ENCODE results near the gene ATP1B2.
"Not testable (repeated sequence)": the region's sequence is repeated elsewhere in the genome, so short reads cannot be mapped to it uniquely, and the experiment has no call there.

Gene ATP1B2, protein sequence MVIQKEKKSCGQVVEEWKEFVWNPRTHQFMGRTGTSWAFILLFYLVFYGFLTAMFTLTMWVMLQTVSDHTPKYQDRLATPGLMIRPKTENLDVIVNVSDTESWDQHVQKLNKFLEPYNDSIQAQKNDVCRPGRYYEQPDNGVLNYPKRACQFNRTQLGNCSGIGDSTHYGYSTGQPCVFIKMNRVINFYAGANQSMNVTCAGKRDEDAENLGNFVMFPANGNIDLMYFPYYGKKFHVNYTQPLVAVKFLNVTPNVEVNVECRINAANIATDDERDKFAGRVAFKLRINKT

GRCh38 chr17:7650509-7651096 lies at the start of gene ATP1B2:
ATP1B2 (plus strand) TSS chr17:7650926; CDS start chr17:7651519, 593 bp downstream.
- peak; percentile 57 for DNase-seq (ENCODE audit: low read depth)

GRCh38 chr17:7606280-7606679 lies 44.4 kb upstream of the ATP1B2 start:
- no peak for DNase-seq (ENCODE audit: low read depth)

- DNase-seq (ENCODE audit: low read depth): no peak
These were observed 40.1 kb upstream of the ATP1B2 start for GRCh38 chr17:7610641-7611040.

DNA sequence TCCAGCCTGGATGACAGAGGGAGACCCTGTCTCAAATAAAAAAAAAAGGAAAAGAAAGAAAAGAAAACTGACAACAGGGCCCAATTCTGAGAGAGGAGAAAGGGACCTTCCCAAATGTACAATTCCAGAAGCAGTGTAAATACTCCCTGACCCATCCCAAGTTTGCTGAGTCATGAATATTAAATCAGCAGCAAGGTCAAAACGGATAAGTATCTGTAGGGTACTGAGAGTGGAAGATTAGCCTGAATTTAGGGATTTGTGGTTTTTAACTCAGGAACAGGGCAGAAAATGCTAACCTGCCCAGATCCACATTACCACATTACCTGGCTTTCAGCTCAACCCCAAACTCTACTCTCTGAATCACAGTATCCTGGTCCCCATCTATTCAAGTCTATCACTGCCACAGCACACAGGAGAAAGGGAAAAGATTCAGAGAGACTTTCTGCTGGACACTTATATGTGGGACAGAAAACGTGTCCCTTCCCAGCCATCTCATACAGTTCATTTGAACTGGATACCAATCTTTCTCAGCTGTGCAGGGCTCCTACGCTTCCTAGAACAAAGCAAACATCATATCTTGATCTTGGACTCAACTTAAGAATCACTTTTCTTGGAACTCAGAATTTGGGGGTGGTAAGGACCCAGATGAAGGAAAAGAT lies 39.0 kb upstream of the ATP1B2 start:
- DNase-seq (ENCODE audit: low read depth): no peak

DNA sequence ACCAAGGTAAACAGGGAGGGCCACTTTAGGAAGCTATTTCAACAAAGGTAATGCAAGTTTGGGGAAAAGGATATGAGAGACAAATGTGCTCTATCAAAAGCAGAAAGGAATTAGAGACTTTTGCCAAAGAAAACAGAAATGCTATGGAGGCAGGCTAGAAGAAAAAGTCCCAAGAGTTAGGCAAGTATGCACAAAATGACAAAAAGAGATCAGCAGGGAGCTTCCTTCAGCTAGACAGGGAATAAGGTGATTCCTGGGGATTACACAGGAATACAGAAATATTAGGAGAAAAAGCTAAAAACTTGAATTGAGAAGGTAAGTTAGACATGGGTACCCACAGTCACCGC lies 38.5 kb upstream of the ATP1B2 start:
- DNase-seq (ENCODE audit: low read depth): no peak

DNA sequence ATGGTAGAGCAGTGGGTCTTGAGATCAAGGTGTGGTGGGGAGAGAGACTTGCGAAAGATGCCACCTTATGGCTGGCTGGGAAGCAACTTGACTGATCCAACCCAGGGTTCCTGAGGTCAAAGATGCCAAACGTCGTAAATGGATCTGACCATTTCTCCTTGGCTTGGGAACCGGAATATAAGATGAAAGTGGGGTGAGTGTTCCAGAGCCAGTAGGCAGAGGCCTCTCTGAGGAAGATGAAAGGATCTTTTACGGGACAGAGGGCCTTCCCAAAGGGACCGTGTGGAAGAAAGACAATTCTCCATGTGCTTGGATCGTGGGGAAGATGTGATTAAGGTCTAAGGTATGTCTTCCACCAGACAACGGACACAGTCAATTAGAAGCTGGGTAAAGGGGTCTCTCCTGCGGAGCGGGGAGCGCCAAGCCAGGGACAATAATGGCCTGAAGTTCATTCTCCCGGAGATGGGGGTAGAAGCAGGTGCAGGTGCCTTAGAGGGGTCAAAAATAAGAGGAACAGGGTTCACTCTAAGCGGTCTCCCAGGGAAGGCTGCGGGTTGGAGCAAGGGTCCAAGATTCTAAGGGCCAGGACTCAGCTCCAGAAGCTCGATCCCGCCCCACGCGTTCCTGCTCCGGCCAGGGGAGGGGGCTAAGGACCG lies 36.8 kb upstream of the ATP1B2 start:
- no peak for DNase-seq (ENCODE audit: low read depth)

- peak; percentile 98 for DNase-seq (ENCODE audit: low read depth)
These were observed 36.1 kb upstream of the ATP1B2 start, which contains the start of gene FXR2 for GRCh38 chr17:7614425-7615264. FXR2 (minus strand) TSS chr17:7614897; CDS start chr17:7614532, 365 bp downstream.

DNA sequence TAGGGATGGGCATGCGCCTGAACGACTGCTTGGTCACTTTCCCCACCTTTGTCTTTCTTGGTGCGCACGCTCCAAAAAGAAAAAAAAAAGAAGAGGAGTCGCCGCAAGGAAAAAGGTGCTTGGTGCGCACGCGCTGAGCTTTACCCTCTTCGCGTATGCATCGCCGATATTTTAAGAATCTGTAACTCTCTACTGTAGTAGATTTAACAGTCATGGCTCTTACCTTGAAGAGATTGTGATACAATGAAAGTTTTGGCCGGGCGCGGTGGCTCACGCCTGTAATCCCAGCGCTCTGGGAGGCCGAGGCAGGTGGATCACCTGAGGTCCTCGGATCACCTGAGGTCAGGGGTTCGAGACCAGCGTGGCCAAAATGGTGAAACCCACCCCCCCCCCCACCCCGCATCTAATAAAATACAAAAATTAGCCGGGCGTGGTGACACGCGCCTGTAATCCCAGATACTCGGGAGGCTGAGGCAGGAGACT lies 35.4 kb upstream of the ATP1B2 start:
- DNase-seq (ENCODE audit: low read depth): no peak

DNA sequence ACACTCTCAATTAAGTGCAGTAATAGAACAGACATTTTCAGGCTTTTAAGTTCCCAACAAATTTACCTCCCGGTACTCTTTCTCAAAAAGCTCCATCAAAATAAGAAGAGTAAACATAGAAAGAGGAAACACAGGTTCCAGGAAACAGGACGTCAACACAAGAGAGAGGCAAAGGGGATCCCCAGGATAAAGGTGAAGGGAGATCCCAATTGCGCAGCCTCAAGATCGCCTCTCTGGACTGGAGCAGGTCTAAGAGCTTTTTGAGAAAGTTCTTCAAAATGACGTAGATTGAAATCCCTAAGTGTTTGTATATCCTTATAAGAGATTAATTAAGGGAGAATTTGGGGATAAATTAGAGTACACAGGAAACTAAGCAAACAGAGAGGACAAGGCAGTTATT lies 32.1 kb upstream of the ATP1B2 start:
- DNase-seq (ENCODE audit: low read depth): no peak

- DNase-seq (ENCODE audit: low read depth): no peak
These were observed 29.9 kb upstream of the ATP1B2 start for GRCh38 chr17:7620835-7621234.

DNA sequence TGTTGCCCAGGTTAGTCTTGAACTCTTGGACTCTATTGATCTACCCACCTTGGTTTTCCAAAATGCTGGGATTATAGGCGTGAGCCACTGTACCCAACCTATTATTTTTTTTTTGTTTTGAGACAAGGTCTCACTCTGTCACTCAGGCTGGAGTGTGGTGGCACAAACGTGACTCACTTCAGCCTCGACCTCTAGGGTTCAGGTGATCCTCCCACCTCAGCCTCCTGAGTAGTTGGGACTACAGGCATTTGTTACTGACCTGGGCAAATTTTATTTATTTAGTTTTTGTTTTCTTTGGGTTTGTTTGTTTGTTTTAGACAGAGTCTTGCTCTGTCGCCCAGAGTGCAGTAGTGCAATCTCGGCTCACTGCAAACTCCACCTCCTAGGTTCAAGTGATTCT lies 27.1 kb upstream of the ATP1B2 start:
- DNase-seq (ENCODE audit: low read depth): no peak

DNA sequence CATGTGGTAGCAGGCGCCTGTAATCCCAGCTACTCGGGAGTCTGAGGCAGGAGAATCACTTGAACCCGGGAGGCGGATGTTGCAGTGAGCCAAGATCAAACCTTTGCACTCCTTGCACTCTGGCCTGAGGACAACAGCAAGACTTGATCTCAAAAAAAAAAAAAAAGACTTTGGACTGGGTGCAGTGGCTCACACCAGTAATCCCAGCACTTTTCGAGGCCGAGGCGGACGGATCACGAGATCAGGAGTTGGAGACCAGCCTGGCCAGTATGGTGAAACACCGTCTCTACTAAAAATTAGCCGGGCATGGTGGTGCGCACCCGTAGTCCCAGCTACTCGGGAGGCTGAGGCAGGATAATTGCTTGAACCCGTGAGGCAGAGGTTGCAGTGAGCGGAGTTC lies 25.0 kb upstream of the ATP1B2 start:
- not testable (repeated sequence) for DNase-seq (ENCODE audit: low read depth)

DNA sequence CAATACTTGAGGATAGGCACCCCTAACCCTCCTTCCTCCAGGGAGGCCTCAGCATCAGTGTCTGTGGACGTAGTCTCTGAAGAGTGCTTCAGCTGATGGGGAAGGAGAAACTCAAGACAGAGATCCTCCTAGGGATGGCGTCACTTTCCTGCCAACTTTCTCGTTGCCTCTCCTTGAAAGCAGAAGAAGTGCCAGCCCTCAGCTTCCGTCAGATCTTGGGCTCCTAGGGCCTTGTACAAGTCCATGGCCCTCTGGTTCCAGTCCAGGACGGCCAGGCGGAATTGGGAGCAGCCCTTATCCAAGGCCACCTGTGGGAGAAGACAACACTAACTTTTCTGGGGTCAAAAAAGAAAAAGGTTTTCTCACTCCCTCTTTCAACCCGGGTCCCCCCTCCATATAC lies 24.4 kb upstream of the ATP1B2 start:
- no peak for DNase-seq (ENCODE audit: low read depth)

DNA sequence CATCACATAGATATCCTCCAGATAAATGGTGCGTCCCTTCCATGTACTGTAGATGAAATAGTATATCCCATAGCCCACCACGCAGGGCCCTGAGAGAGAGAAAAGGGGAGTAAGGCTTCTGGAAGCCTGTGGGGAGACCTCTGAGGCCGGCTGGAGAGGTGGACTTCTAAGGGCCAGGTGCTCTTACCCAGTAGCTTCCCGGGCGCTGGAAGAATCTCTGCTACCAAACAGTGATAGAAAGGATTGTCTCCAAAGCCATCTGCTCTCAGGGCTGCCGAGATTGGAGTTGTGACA lies 23.8 kb upstream of the ATP1B2 start:
- DNase-seq (ENCODE audit: low read depth): no peak

GRCh38 chr17:7627250-7628121 lies 23.2 kb upstream of the ATP1B2 start, which contains the start of gene SAT2:
SAT2 (minus strand) TSS chr17:7627821; CDS start chr17:7627635, 186 bp downstream.
- DNase-seq (ENCODE audit: low read depth): peak; percentile 72

DNA sequence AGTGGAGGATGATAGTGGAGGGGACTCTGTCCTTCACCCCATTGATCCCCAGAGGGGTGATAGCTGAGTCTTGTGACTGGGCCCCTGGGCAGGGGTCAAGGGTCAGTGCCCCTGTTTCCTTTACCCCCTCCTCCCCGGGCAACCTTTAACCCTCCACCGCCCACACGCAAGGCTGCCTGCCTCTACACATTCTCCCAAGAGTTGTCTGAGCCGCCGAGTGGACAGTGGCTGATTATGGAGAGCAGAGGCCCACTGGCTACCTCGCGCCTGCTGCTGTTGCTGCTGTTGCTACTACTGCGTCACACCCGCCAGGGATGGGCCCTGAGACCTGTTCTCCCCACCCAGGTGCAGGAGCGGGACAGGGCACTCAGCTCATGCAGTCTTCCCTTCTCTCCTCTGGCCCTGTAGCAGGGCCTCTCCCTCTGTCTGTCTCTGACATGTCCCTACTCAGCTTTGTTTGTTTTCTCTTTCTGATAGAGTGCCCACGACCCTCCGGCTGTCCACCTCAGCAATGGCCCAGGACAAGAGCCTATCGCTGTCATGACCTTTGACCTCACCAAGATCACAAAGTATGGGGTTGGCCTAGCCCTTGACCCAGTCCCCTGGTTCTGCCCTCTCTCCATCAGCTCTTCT lies 20.7 kb upstream of the ATP1B2 start, which contains the start of gene SHBG:
Gene SHBG, plus strand, starts transcription at position 197 of the 633 bp plus-strand sequence. Its CDS starts 38 bp downstream, at position 235.
- no peak for DNase-seq (ENCODE audit: low read depth)

DNA sequence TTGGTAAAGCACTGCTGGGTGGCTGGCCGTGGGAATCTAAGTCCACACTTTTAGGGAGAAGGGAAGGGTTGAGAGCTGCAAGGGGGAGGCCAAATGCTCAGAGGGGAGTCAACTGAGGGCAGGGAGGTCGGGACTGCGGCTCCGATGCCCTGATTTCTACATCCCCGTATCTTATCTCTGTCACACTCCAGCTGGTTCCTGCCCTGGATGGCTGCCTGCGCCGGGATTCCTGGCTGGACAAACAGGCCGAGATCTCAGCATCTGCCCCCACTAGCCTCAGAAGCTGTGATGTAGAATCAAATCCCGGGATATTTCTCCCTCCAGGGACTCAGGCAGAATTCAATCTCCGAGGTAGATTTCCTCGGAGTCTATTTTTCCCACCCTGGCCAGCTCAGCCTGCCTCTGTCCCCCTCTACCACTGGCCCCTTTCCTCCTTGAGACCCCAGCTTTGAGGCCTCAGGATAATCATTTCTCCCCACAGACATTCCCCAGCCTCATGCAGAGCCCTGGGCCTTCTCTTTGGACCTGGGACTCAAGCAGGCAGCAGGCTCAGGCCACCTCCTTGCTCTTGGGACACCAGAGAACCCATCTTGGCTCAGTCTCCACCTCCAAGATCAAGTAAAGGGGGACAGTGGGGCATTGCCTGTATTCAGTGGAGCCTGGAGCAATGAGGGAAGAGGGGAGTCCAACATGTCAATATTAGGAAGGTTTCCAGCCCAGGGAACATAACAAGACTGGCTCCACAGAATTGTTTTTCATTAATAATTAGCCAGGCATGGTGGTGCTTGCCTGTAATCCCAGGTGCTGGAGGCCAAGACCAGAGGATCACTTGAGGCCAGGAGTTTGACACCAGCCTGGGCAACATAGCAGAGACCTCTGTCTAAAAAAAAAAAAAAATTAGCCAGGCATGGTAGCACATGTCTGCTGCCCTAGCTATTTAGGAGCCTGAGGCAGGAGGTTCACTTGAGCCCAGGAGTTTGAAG lies 19.0 kb upstream of the ATP1B2 start:
- DNase-seq (ENCODE audit: low read depth): no peak

GRCh38 chr17:7632492-7632894 lies 18.2 kb upstream of the ATP1B2 start:
- DNase-seq (ENCODE audit: low read depth): no peak

DNA sequence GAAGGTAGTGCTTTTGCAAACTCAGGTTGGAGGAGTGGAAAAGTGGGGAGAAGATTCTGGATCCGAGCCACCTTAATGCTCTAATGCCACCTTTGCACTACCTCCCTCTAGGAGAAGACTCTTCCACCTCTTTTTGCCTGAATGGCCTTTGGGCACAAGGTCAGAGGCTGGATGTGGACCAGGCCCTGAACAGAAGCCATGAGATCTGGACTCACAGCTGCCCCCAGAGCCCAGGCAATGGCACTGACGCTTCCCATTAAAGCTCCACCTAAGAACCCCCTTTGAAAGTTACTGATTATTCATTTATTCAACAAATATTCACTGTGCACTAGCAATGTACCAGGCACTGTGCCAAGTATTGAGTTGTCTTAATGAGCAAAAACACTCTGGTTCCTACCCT lies 17.6 kb upstream of the ATP1B2 start:
- no peak for DNase-seq (ENCODE audit: low read depth)

Data from activated T-helper 1 cell treated with Interleukin-2 at 50 U/mL for 16 hours (primary cell).